ENCODE measurements around the gene FRMD4A. TPM values are rescaled to one million over a fixed set of nuclear protein-coding genes. Genes with fewer than 3 reads are reported as not detected.

FRMD4A gene
- total RNA-seq, 1 experiment from 2014 or later = 19.6 TPM

GRCh38 chr10:13608246-13608853 lies 722.4 kb downstream of the FRMD4A start:
- Histone ChIP-seq H4K8ac (replicated peaks; ENCODE audit: insufficient read length, low read depth, low read length) (no peak overlapping the region), H3K79me2 (ENCODE audit: insufficient read depth, low read length) (no peaks in the 10 kb centered on the region), H3K23ac (ENCODE audit: insufficient read length, low read depth, low read length) (no peak overlapping the region), H4K91ac (ENCODE audit: insufficient read length, low read depth, low read length) (no peak overlapping the region), H3K18ac (ENCODE audit: insufficient read length, low read depth, low read length) (no peak overlapping the region), H2AK5ac (ENCODE audit: insufficient read length, low read length) (no peak overlapping the region), H3K4ac (ENCODE audit: low read depth, low read length) (no peak overlapping the region), H3K9ac (ENCODE audit: extremely low read depth, insufficient read length, low read length) (no peak overlapping the region), H3K56ac (ENCODE audit: insufficient read length, low read depth, low read length) (no peak overlapping the region), H3K4me1 (ENCODE audit: insufficient read depth, low read length) (peaks cover 5% of the 10 kb centered on the region; the same call in 1 of the 2 replicates), H2BK20ac (ENCODE audit: low read depth, low read length, poor library complexity, severe bottlenecking) (no peak overlapping the region), H2BK120ac (ENCODE audit: low read depth, low read length, poor library complexity, severe bottlenecking) (no peak overlapping the region), H2AFZ (ENCODE audit: low read length) (no peak overlapping the region), H3K27ac (ENCODE audit: insufficient read length, low read depth, low read length) (no peak overlapping the region), H3K9me3 (ENCODE audit: control insufficient read depth, low read depth, low read length) (no peaks in the 10 kb centered on the region), H3K4me2 (ENCODE audit: insufficient read depth, insufficient read length, low read length) (no peak overlapping the region), H3K23me2 (ENCODE audit: insufficient read length, low read depth, low read length, poor library complexity, severe bottlenecking) (no peaks in the 10 kb centered on the region), H2BK15ac (ENCODE audit: low read depth, low read length) (no peak overlapping the region), H3K14ac (ENCODE audit: insufficient read depth, low read length) (no peak overlapping the region), H4K5ac (ENCODE audit: insufficient read length, low read depth, low read length) (no peak overlapping the region), H2BK12ac (ENCODE audit: insufficient read length, low read depth, low read length) (no peak overlapping the region), H2BK5ac (ENCODE audit: insufficient read length, low read length) (no peak overlapping the region), H3T11ph (ENCODE audit: low read length) (no peak overlapping the region), H4K20me1 (ENCODE audit: control insufficient read depth, insufficient read depth, insufficient read length) (no peaks in the 10 kb centered on the region), H3K27me3 (ENCODE audit: insufficient read depth, low read length) (no peaks in the 10 kb centered on the region), H3K79me1 (ENCODE audit: insufficient read depth, low read depth, low read length, poor library complexity, severe bottlenecking) (no peaks in the 10 kb centered on the region)
- H3K36me3 Mint-ChIP-seq (ENCODE audit: insufficient read depth in 1 of 3, low read depth in 3 of 3) = peaks cover 4 to 35% (median 28%) of the 10 kb centered on the region in 3 experiments; a peak in 5 of 7 replicates
- WGBS (ENCODE audit: extremely low coverage, insufficient read length, low lambda C conversion rate) = no CpG with 5 or more reads among the region's 8 CpGs
- H3K4me3 Mint-ChIP-seq = no peak overlapping the region
- TF ChIP-seq CTCF (conservative IDR thresholded peaks at IDR 0.05) = no peak
- H3K4me1 Mint-ChIP-seq = peaks cover 6 to 8% of the 10 kb centered on the region in 2 experiments
- H3K27ac Mint-ChIP-seq = peak overlapping the region; percentile 39 to 74 (median 65); a peak in 5 of 7 replicates
- H3K27me3 Mint-ChIP-seq (ENCODE audit: low read depth) = no peaks in the 10 kb centered on the region
- no peaks in the 10 kb centered on the region for H3K9me3 Mint-ChIP-seq
- DNase-seq = no peak

Data from H9 (cell line).